ENCODE measurements around the gene MPIG6B.

The MPIG6B gene

DNA sequence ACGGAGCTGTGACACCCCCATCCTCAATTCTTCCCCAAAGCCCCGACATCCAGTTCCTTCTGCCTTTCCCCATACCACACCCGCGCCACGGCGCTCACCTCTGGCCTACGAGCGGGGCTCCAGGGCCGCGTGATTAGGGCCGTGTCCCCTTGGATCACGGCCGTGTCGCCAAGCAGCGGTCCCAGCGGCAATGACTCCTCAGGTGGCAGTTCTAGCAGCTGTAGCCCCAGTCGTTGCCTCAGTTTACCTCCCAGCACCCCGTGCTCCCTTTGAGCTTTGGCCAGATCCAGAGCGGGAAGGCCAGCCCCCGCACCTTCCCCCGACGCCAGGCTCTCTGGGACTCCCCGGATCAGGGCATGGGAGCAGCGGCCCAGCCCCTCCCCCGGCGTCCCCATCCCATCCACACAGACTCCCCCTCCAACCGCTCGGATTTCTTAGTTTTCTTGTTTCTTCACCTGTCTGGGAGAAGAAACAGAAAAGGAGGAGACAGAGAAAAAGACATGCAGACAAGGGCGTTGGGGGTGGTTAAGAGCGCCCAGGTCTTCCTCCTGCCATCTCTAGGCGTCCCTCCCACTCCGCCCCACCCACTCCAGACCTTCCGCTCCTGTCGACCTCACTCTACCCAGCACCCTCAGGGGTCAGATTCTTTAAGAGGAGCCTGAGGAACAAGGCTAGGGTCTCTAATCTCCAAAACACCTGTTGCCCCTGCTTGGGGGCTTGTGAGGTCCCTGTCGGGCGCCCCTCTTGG is 5.8 kb downstream of the MPIG6B start, which contains the start of gene DDAH2 (continued):
- TF ChIP-seq PBX3 (CRISPR knock-in tag; IDR thresholded peaks at IDR 0.05) = no peak
- TF ChIP-seq ZNF571 (tag by site-specific recombination; IDR thresholded peaks at IDR 0.05) = no peak
- TF ChIP-seq ZNF138 (tag by site-specific recombination; IDR thresholded peaks at IDR 0.05; ENCODE audit: borderline replicate concordance) = no peak

DNA sequence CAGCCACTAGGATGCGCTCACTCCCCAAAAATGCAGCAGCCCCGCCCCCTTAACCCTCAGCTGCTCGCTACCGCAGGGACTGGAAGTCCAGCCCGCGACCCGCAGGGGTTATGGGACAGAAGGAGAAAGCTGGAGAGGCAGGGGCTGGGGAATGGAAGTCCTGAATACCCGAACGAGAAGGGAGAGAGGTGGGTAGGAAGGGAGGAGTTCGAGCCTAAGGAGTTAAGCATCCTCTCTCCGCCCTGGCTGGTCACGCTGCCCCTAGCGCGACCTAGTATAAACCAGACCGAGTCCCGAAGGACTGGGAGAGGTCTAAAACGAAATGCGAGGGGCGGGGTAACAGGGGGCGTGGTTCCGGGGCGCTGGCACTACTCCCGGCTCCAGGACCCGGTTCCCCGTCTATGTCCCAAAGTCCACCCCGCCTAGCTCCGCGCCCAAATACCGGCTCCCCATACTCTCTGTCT is 6.4 kb downstream of the MPIG6B start:
- Histone ChIP-seq H3K4me1 (ENCODE audit: control insufficient read depth, insufficient read depth, low read length) (peaks cover 3% of the 10 kb centered on the region), H3K27ac (ENCODE audit: extremely low read depth, low read depth, low read length) (peak overlapping the region; percentile 67; the same call in 1 of the 2 replicates), H3K9me3 (ENCODE audit: control insufficient read depth, insufficient read depth, low read depth, low read length) (no peaks in the 10 kb centered on the region), H3K36me3 (ENCODE audit: control insufficient read depth in 2 of 2, insufficient read depth in 1 of 2, low read length in 2 of 2) (peaks cover 12 to 63% of the 10 kb centered on the region in 2 experiments; a peak in 2 of 3 replicates), H3K4me3 (ENCODE audit: low read depth, low read length) (peak overlapping the region; percentile 74)
- POLR2A ChIA-PET = interaction anchor here (0.6 to 4.7 kb wide), 32 partner anchors 9 to 1242 kb away, joined by 3 to 54 read pairs (median 5); partner anchors contain the start of genes ABHD16A, APOM, BAG6 and CSNK2B
- CTCF ChIA-PET = interaction anchor here (0.6 to 3.6 kb wide), 20 partner anchors 10 to 230 kb away, joined by 3 to 28 read pairs (median 5); partner anchors contain the start of genes LY6G5C, MSH5 and NEU1
- peak; percentile 96 for TF ChIP-seq ZXDB (tag by site-specific recombination; IDR thresholded peaks at IDR 0.05)
- no peak for TF ChIP-seq ZNF169 (tag by site-specific recombination; IDR thresholded peaks at IDR 0.05)
- TF ChIP-seq FEZF1 (tag by site-specific recombination; IDR thresholded peaks at IDR 0.05) = no peak
- peak; percentile 48 for TF ChIP-seq ZNF654 (tag by site-specific recombination; IDR thresholded peaks at IDR 0.05; ENCODE audit: low read depth)
- no peak for TF ChIP-seq HOXD13 (CRISPR knock-in tag; IDR thresholded peaks at IDR 0.05; ENCODE audit: borderline replicate concordance)
- no peak for TF ChIP-seq ZNF214 (tag by site-specific recombination; IDR thresholded peaks at IDR 0.05; ENCODE audit: borderline replicate concordance)
- TF ChIP-seq ZNF747 (tag by site-specific recombination; IDR thresholded peaks at IDR 0.05) = no peak
- no peak; the same call in 1 of the 2 replicates for TF ChIP-seq ZNF391 (tag by site-specific recombination; IDR thresholded peaks at IDR 0.05; ENCODE audit: borderline replicate concordance, low read depth)
- TF ChIP-seq, protein P1, sequence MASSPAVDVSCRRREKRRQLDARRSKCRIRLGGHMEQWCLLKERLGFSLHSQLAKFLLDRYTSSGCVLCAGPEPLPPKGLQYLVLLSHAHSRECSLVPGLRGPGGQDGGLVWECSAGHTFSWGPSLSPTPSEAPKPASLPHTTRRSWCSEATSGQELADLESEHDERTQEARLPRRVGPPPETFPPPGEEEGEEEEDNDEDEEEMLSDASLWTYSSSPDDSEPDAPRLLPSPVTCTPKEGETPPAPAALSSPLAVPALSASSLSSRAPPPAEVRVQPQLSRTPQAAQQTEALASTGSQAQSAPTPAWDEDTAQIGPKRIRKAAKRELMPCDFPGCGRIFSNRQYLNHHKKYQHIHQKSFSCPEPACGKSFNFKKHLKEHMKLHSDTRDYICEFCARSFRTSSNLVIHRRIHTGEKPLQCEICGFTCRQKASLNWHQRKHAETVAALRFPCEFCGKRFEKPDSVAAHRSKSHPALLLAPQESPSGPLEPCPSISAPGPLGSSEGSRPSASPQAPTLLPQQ (tag by site-specific recombination; IDR thresholded peaks at IDR 0.05) = no peak
- no peak for TF ChIP-seq YY1 (tag by site-specific recombination; IDR thresholded peaks at IDR 0.05)
- no peak for TF ChIP-seq ZNF571 (tag by site-specific recombination; IDR thresholded peaks at IDR 0.05)
- TF ChIP-seq ZNF223 (tag by site-specific recombination; IDR thresholded peaks at IDR 0.05) = no peak
- TF ChIP-seq ZSCAN23 (tag by site-specific recombination; IDR thresholded peaks at IDR 0.05) = no peak
- TF ChIP-seq ZNF664 (tag by site-specific recombination; IDR thresholded peaks at IDR 0.05) = no peak
- no peak for TF ChIP-seq ZFP37 (tag by site-specific recombination; IDR thresholded peaks at IDR 0.05)
- no peak for TF ChIP-seq ZNF670 (tag by site-specific recombination; IDR thresholded peaks at IDR 0.05; ENCODE audit: low read depth)
- no peak for TF ChIP-seq ZNF48 (tag by site-specific recombination; IDR thresholded peaks at IDR 0.05)
- TF ChIP-seq ZNF580 (tag by site-specific recombination; IDR thresholded peaks at IDR 0.05) = peak; percentile 73; the same call in 1 of the 2 replicates
- TF ChIP-seq ZBTB26 (tag by site-specific recombination; optimal IDR thresholded peaks at IDR 0.05) = no peak
- TF ChIP-seq, protein P2, sequence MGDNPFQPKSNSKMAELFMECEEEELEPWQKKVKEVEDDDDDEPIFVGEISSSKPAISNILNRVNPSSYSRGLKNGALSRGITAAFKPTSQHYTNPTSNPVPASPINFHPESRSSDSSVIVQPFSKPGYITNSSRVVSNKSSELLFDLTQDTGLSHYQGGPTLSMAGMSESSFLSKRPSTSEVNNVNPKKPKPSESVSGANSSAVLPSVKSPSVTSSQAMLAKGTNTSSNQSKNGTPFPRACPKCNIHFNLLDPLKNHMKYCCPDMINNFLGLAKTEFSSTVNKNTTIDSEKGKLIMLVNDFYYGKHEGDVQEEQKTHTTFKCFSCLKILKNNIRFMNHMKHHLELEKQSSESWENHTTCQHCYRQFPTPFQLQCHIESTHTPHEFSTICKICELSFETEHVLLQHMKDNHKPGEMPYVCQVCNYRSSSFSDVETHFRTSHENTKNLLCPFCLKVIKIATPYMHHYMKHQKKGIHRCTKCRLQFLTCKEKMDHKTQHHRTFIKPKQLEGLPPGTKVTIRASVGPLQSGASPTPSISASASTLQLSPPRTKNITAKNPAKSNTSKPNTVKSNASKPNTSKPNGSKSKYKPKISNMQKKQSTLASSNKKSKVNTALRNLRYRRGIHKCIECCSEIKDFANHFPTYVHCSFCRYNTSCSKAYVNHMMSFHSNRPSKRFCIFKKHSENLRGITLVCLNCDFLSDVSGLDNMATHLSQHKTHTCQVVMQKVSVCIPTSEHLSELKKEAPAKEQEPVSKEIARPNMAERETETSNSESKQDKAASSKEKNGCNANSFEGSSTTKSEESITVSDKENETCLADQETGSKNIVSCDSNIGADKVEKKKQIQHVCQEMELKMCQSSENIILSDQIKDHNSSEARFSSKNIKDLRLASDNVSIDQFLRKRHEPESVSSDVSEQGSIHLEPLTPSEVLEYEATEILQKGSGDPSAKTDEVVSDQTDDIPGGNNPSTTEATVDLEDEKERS (tag by site-specific recombination; IDR thresholded peaks at IDR 0.05) = no peak
- peak; percentile 55; the same call in 1 of the 2 replicates for TF ChIP-seq ZNF324 (tag by site-specific recombination; IDR thresholded peaks at IDR 0.05)
